Measurements from ENCODE around the gene HGS. TPM values are rescaled to one million over a fixed set of nuclear protein-coding genes. Genes with fewer than 3 reads are reported as not detected.
A peak's percentile ranks its signal among the peaks of the same experiment; 100 is the strongest.

The HGS gene
- total and polyA plus RNA-seq, 2 of the 13 experiments (the other 11 are each of a cell fraction or from before 2014, with no cell fraction given): 73.3 to 78.1 TPM

DNA sequence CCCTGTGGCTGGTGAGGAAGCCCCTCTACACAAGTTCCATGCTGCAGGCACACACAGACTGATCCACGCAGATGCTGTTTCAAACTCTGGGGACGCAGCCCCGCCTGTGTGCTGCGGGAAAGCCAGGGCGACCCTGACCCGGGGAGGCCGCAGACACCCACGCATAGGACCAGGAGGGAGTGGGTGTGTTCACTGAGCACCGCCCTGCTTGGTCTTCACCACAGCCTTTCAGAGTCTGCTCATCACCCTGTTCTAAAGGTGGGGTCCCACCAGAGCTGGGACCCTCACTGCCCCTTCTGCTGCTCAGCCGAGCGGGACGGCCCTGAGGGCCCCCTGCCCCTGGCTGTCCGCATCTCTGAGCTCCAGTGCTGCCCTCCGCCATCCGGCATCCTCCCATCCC is 39.3 kb upstream of the HGS start:
- FAIRE-seq: no peak
- intact Hi-C loops (cut with micrococcal nuclease; ENCODE audit: unreplicated experiment) (no loop called here), in situ Hi-C loops (cut with HindIII; ENCODE audit: extremely low pct_ligation_motif_present, low pct_unique_long_range_greater_than_20kb) (no loop called here)
- peaks cover 6% of the 10 kb centered on the region; the same call in 1 of the 2 replicates for H3K9me3 ChIP-seq (ENCODE audit: low read length)
- H2AFZ ChIP-seq (ENCODE audit: low read length): no peak overlapping the region
- DNase-seq (ENCODE audit: low spot score): no peak
- TF ChIP-seq HNRNPLL (IDR thresholded peaks at IDR 0.05; ENCODE audit: low read depth, low read length, poor library complexity, severe bottlenecking) (peak; percentile 9), ZFP41 (CRISPR knock-in tag; IDR thresholded peaks at IDR 0.05; ENCODE audit: borderline replicate concordance) (no peak)
- BruUV-seq (replicated peaks): no TSS peak
- peak; percentile 40 for ATAC-seq
- no peak overlapping the region for H3K27ac ChIP-seq (ENCODE audit: extremely low read length, insufficient read depth, low read length)
- no peaks in the 10 kb centered on the region for H3K4me1 ChIP-seq (ENCODE audit: insufficient read depth, low read length)
- POLR2A ChIA-PET: no interaction called here
- no peak overlapping the region for H3K9ac ChIP-seq (ENCODE audit: insufficient read depth, low read depth, low read length)
- no peaks in the 10 kb centered on the region for H3K79me2 ChIP-seq (ENCODE audit: insufficient read depth, low read length)
- H4K20me1 ChIP-seq (ENCODE audit: insufficient read depth, low read length): no peaks in the 10 kb centered on the region
- no peaks in the 10 kb centered on the region for H3K36me3 ChIP-seq (replicated peaks in 1 of 2; ENCODE audit: control insufficient read depth in 1 of 2, insufficient read depth in 2 of 2, low read length in 2 of 2)
- no peak overlapping the region for H3K4me3 ChIP-seq (replicated peaks in 1 of 3; ENCODE audit: insufficient read depth in 1 of 3, low read depth in 2 of 3, low read length in 3 of 3)
- WGBS (ENCODE audit: low lambda C conversion rate): 68% methylated on average over 9 of the region's 15 CpGs
- 0 out of 5 replicates have a peak, but pooled peaks cover 0 to 13% of the 10 kb centered on the region in 2 experiments for H3K27me3 ChIP-seq (ENCODE audit: control insufficient read depth in 1 of 2, insufficient read depth in 2 of 2, low read length in 2 of 2)
- H3K4me2 ChIP-seq (ENCODE audit: low read depth, low read length): no peak overlapping the region
- CTCF ChIA-PET (ENCODE audit: low intra/inter-chr PET ratio, low total read pairs): no interaction called here

DNA sequence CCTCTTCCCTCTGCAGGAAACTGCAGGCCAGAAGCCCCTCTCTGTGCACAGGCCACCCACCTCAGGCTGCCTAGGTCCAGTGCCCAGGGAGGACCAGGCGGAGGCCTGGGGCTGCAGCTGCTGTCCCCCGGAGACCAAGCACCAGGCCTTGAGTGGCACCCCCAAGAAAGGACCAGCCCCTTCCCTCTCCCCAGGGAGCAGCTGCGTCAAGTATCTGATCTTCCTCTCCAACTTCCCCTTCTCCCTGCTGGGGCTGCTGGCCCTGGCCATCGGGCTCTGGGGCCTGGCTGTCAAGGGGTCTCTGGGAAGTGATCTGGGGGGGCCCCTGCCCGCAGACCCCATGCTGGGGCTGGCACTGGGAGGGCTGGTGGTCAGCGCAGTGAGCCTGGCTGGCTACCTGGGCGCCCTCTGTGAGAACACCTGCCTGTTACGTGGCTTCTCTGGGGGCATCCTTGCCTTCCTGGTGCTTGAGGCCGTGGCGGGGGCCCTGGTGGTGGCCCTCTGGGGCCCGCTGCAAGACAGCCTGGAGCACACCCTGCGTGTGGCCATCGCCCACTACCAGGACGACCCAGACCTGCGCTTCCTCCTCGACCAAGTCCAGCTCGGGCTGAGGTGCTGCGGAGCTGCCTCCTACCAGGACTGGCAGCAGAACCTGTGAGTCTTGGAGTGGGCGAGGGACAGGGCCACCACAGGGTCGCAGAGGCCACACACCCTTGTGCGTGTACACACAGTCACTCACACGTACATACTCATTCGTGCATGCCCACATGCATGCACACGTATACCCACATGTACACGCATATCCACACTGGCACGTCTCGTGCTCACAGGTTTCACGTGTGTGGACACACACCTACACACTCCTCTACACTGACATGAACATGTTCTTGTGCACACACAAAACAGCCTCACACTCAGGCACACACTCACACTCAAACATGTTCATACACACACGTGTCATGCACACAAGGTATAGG is 38.5 kb upstream of the HGS start:
- no peak for FAIRE-seq
- no peak overlapping the region for H3K4me2 ChIP-seq (ENCODE audit: low read depth, low read length)
- H3K9ac ChIP-seq (ENCODE audit: insufficient read depth, low read depth, low read length): no peak overlapping the region
- no peak overlapping the region for H3K27ac ChIP-seq (ENCODE audit: extremely low read length, insufficient read depth, low read length)
- ATAC-seq: peak; percentile 9
- H3K9me3 ChIP-seq (ENCODE audit: low read length): peaks cover 6% of the 10 kb centered on the region; the same call in 1 of the 2 replicates
- 53% methylated on average over 20 of the region's 29 CpGs for WGBS (ENCODE audit: low lambda C conversion rate)
- no peak for DNase-seq (ENCODE audit: low spot score)
- H2AFZ ChIP-seq (ENCODE audit: low read length): no peak overlapping the region
- H3K79me2 ChIP-seq (ENCODE audit: insufficient read depth, low read length): no peaks in the 10 kb centered on the region
- H3K4me3 ChIP-seq (replicated peaks in 1 of 3; ENCODE audit: insufficient read depth in 1 of 3, low read depth in 2 of 3, low read length in 3 of 3): no peak overlapping the region
- CTCF ChIA-PET (ENCODE audit: low intra/inter-chr PET ratio, low total read pairs): no interaction called here
- POLR2A ChIA-PET: no interaction called here
- in situ Hi-C loops (cut with HindIII; ENCODE audit: extremely low pct_ligation_motif_present, low pct_unique_long_range_greater_than_20kb): no loop called here
- H3K4me1 ChIP-seq (ENCODE audit: insufficient read depth, low read length): no peaks in the 10 kb centered on the region
- H4K20me1 ChIP-seq (ENCODE audit: insufficient read depth, low read length): no peaks in the 10 kb centered on the region
- no peaks in the 10 kb centered on the region for H3K36me3 ChIP-seq (replicated peaks in 1 of 2; ENCODE audit: control insufficient read depth in 1 of 2, insufficient read depth in 2 of 2, low read length in 2 of 2)
- intact Hi-C loops (cut with micrococcal nuclease; ENCODE audit: unreplicated experiment): no loop called here
- BruUV-seq (replicated peaks): no TSS peak
- H3K27me3 ChIP-seq (ENCODE audit: control insufficient read depth in 1 of 2, insufficient read depth in 2 of 2, low read length in 2 of 2): 0 out of 5 replicates have a peak, but pooled peaks cover 0 to 13% of the 10 kb centered on the region in 2 experiments
- TF ChIP-seq, protein P1, sequence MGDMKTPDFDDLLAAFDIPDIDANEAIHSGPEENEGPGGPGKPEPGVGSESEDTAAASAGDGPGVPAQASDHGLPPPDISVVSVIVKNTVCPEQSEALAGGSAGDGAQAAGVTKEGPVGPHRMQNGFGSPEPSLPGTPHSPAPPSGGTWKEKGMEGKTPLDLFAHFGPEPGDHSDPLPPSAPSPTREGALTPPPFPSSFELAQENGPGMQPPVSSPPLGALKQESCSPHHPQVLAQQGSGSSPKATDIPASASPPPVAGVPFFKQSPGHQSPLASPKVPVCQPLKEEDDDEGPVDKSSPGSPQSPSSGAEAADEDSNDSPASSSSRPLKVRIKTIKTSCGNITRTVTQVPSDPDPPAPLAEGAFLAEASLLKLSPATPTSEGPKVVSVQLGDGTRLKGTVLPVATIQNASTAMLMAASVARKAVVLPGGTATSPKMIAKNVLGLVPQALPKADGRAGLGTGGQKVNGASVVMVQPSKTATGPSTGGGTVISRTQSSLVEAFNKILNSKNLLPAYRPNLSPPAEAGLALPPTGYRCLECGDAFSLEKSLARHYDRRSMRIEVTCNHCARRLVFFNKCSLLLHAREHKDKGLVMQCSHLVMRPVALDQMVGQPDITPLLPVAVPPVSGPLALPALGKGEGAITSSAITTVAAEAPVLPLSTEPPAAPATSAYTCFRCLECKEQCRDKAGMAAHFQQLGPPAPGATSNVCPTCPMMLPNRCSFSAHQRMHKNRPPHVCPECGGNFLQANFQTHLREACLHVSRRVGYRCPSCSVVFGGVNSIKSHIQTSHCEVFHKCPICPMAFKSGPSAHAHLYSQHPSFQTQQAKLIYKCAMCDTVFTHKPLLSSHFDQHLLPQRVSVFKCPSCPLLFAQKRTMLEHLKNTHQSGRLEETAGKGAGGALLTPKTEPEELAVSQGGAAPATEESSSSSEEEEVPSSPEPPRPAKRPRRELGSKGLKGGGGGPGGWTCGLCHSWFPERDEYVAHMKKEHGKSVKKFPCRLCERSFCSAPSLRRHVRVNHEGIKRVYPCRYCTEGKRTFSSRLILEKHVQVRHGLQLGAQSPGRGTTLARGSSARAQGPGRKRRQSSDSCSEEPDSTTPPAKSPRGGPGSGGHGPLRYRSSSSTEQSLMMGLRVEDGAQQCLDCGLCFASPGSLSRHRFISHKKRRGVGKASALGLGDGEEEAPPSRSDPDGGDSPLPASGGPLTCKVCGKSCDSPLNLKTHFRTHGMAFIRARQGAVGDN (CRISPR knock-in tag; IDR thresholded peaks at IDR 0.05): 0 out of 2 replicates have a peak, but pooled peaks have one; percentile 5
- TF ChIP-seq ZNF747 (CRISPR knock-in tag; IDR thresholded peaks at IDR 0.05; ENCODE audit: borderline replicate concordance) (no peak), ZNF557 (CRISPR knock-in tag; IDR thresholded peaks at IDR 0.05) (no peak)
- TF ChIP-seq, protein P2, sequence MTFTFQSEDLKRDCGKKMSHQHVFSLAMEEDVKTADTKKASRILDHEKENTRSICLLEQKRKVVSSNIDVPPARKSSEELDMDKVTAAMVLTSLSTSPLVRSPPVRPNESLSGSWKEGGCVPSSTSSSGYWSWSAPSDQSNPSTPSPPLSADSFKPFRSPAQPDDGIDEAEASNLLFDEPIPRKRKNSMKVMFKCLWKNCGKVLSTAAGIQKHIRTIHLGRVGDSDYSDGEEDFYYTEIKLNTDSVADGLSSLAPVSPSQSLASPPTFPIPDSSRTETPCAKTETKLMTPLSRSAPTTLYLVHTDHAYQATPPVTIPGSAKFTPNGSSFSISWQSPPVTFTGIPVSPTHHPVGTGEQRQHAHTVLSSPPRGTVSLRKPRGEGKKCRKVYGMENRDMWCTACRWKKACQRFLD (CRISPR knock-in tag; IDR thresholded peaks at IDR 0.05; ENCODE audit: borderline replicate concordance): no peak
- TF ChIP-seq, protein P3, sequence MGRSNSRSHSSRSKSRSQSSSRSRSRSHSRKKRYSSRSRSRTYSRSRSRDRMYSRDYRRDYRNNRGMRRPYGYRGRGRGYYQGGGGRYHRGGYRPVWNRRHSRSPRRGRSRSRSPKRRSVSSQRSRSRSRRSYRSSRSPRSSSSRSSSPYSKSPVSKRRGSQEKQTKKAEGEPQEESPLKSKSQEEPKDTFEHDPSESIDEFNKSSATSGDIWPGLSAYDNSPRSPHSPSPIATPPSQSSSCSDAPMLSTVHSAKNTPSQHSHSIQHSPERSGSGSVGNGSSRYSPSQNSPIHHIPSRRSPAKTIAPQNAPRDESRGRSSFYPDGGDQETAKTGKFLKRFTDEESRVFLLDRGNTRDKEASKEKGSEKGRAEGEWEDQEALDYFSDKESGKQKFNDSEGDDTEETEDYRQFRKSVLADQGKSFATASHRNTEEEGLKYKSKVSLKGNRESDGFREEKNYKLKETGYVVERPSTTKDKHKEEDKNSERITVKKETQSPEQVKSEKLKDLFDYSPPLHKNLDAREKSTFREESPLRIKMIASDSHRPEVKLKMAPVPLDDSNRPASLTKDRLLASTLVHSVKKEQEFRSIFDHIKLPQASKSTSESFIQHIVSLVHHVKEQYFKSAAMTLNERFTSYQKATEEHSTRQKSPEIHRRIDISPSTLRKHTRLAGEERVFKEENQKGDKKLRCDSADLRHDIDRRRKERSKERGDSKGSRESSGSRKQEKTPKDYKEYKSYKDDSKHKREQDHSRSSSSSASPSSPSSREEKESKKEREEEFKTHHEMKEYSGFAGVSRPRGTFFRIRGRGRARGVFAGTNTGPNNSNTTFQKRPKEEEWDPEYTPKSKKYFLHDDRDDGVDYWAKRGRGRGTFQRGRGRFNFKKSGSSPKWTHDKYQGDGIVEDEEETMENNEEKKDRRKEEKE (IDR thresholded peaks at IDR 0.05): no peak
